ENCODE data around the gene ACADS.

ACADS gene

DNA sequence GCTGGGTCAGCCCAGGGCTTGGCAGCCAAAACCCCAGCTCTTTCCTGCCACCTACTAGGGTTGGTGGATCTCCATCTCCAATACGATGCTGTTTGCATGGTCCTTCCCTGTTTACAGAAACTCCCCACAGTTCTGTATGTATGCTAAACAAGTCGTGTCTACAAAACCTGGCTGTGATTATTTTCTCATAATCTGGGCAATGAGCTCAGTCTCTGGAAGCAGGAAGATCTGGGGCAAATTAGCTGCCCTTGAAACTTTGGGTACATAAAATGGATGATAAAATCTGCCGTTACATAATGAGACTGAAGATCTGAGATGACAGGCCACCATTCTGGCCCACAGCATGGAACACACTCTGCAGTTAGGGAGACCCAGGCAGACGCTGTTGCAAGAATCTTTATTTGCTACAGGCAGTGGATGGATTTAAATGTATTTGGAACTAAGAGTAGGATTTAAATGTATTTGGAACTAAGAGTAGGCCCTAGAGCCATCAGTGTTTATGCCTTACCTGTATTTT is 31.7 kb downstream of the ACADS start:
- DNase-seq (ENCODE audit: low read depth, low spot score), result no peak

DNA sequence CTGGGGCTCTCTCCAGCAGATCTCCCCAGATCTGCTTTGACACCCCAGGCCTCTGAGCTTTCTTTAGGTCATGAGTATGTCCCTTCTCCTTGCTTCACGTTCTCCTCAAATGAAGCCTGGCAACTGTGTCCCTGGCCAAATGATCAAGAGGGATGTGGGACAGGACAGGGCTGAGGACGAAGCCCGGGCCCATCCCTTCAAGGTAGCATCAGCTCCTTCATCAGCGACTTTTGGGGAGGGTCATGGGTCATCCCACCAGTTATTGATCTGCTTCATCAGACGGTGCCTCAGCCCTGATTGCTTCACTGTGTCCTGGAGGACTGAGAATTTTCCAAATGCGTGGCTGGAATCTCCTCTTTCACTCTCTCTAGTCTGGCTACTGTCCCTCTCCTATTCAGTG is 32.3 kb downstream of the ACADS start:
- DNase-seq (ENCODE audit: low read depth, low spot score), result no peak

DNA sequence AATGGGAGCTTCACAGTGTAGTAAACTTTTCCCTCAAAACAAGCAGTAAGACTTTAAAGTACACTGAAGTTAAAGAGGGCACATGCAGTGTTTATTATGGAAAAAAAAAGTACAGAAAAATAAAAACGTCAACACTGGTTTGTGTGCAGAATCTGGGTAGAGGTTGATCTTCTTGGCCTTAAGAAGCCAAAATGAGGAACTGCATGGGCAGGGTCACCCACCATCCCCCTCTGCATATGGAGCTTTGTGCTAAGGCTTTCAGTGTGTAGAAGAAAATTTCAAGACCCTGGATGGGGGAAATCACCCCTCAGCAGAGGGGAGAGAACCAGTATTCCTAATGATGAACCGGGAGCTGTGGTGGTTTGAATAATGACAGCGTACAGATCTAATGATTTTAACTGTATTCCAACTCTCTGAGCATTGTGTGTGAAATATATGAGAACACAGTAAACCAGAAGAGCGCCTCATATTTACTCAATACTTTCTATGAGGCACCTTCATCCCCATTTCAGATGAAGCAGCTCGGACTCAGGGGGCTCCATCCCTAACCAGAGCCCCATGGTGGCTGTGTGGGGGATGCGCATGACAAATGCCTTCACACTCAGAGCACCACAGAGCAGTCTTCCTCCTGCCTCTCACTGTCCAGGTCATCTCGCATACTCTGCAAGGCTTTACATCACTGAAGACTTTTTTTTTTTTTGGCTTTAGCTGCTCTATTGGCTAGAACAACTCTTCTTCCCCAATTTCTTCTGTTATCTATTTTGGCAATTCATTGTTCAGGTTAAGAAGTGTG is 33.4 kb downstream of the ACADS start:
- no peak for DNase-seq (ENCODE audit: low read depth, low spot score)

DNA sequence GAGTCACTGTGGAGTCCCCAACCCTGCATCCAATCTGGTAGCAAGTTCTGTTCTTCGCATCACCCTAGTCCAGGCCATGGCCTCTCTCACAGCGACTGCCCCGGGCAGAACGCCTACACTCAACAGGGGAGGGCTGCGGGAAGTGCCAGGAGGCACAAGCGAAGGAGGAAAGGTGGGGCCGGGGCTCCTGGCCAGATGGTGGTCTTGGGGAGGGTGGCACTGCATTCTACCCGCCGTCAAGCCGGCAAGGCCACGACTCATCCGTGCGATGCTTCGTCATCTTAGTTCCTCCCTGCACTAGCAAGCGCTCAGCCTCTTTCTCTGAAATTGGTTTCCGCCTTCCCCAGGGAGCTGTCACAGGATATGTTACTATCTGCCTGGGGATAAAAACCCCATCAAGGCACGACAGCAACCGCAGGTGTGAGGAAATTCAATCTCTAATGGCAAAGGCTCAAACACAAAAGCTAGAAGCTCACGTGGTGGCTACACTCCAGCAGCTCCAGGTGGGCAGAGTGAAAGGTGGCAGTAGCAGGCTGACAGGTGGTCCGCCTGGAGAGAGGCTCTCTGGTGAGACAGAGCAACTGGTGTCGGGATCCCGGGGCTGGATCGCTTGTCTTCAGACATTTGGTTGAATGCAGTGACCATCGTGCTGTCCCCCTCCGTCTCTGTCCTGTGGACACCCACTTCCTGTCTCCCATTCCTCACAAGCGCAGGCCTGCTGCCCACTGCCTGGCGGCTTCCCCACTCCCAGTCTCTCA is 34.1 kb downstream of the ACADS start:
- no peak for DNase-seq (ENCODE audit: low read depth, low spot score)

DNA sequence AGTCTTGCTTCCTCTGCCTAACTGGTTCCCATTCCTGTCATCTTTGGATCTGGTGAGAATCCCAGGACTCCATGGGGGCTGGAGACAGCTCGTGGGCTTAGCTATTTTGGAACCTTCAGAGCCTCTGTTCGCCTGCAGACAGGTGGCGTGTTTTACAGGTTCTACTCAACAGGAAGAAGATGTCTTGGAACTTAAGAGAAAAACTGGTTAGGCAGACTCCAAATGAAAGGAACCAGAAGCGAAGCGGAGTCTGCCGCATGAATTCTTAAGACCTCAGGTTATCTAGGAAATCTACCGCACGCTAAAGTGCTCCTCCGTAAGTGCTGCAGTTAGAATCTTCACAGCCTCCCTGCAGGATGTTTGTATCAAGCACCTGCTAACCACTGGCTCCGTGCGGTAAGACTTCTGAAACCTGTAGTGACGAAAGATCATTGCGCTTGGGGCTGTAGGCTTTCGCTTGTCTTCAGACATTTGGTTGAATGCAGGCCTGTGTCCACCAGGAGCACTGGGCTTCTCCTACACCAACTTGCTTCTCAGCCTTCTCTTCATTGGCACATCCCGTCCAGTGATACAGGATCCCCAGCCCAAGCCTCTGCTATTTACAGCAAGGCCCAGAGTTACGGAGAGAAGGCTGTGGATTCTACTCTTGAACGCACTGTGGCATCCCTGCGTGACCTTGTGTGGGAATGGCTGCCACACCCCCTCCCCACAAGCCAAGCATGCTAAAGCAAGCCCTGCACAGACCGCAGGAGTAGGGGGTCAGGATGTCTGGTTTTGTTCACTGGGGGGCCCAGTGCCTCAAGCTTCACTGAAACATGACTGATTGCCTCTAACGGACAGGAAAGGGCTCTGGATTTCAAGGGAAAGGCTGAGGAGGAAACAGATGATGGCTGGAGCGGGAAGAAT is 35.0 kb downstream of the ACADS start:
- peak; percentile 65 for DNase-seq (ENCODE audit: low read depth, low spot score)

DNA sequence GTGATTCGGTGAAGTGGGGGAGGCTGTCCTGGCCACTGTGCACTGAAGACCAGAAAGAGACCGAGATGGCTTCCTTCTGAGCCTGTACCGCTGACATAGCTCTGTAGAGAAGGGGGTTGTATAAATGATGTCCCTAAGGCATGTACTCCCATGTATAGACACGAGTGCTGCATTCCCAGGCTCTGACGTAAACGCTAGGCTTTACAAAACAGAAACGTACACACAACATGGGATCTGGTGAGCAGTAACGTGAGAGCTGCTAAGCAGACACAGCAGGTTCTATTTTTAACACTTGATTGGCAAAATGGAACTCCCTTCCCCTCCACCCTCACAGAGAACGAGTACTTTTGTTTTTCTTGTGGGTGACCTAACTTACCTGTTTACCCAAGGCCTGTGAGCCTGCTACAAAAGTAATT is 35.9 kb downstream of the ACADS start:
- peak; percentile 52 for DNase-seq (ENCODE audit: low read depth, low spot score)

DNA sequence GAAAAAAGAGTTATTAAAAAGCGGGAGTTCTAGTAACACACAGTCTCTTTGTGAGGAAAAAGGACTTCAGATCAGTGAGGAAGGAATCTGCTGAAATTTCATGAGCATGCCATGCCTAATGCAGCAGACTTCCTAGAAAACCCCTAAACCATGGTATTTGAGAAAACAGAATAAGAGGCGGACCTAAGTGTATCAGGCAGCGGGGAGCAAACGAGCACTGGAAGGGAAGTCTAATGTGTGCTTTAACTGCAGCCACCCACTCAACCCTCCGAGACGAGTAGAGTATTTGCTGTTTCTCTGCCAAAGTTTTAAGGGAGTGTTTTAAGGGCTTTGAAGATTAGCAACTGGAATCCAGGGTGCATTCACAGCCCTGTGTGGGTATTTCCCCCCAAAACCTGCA is 36.5 kb downstream of the ACADS start:
- no peak for DNase-seq (ENCODE audit: low read depth, low spot score)

DNA sequence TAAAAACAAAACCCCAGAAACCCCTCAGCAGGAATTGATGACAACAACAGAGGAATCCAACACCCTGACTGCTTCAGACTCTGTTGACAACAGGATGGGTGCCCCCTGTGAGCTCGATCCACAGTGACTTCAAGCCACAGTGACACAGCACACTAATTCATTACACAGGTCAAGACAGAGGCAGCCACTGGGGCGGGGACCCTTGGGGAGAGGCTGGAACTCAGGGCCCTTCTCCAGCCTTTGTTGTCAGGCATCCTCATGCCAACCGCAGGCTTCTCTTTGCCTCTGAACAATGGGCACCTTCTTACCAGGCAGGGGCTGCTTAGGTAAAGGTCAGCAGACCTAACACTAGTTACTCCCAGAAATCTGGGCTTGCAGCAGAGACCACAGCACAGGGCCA is 37.6 kb downstream of the ACADS start:
- DNase-seq (ENCODE audit: low read depth, low spot score), result no peak

DNA sequence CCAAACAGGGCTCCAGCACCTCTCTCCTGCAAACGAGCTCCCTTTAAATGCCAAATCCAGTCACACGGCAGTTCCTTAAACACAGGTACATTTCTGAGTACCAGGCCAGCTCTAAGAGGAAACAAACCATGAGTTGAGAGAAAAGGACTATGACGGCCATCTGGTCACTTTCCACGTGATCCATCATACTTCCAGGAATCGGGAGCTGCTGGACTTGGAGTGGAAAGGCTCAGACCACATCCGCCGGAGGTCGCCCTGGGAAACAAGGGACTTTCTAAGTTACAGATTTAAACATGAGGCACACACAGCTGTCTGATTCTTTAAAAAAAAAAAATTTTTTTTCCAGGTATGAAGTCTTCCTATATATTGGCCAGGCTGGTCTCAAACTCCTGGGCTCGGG is 39.2 kb downstream of the ACADS start:
- DNase-seq (ENCODE audit: low read depth, low spot score), result no peak

DNA sequence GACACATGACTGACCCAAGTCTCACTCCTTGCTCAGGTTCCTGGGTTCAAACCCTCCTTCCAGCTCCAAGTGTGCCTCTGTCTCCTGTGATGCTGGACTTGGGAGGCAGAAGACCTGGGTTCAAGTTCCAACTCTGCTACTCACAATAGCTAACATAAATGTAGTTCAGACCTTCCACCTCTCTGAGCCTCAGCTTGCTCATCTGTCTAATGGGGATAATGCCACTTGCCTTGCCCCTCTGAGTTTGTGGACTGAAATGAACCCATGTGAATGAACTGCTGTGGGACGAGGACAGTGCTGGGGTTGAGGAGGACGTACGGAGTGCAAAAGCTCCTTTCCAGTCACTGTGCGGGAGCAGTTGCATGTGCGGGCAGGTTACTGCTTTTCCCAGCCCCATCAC is 40.9 kb downstream of the ACADS start:
- DNase-seq (ENCODE audit: low read depth, low spot score), result no peak

DNA sequence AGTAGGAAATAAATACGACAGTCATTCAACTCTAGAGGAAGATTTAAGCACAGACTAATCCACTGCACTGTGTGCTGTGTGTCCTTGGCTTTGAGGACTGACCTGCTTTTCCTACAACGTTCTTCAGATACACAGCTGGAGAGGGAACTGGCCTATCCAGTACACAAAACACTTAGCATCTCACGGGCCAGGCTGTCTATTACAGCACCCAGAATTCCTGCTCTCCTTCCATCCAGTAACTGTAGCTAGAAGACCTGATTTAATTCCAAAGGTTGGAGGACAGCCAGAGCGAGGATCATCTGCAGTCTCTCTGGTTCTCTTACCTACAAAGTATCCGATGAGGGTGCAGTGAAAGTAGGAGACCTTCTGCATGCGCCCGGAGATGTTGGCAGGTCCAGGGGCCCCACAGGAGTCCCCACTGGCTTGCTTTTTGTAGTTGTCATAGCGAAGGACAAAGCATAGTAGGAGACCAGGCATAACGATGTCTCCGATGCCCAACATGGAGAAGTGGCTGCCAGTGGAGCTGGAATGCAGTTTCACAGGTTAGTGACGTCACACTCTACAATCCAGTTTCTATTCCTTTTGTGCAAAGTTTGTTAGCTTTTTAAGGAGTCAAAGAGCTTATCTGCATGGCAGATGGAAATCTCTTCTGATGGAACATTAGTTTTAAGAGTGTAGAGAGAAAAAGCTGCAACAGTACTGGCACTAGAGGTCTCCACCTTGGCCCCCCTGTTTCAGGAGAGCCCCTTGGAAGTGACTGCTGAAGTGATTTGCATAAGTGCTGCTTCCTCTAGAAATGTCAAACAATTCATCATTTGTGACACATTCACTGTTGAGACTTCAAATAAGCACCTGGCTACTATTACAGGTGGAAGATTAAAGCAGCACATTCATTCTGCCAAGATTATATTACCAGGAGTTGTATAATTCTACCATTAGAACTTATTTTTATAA is 41.7 kb downstream of the ACADS start:
- DNase-seq (ENCODE audit: low read depth, low spot score), result no peak

DNA sequence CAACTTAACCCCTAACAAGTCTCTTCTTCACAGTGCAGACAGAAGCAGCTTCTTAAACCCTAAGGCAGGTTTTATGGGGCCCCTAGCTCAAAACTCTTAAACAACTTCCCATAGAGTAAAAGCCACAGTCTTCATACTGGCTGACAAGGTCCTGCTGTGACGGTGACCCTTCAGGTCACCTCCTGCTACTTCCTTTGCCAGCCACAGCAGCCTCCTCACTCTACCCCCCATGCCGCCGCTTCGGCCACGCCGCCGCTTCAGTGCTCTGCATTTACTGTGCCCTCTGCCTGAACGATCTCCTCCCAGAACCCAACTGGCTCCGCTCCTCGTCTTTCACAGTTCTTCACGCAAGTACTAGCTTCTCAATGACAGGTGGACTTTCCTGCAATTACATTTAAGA is 45.5 kb downstream of the ACADS start:
- DNase-seq (ENCODE audit: low read depth, low spot score), result peak; percentile 39

DNA sequence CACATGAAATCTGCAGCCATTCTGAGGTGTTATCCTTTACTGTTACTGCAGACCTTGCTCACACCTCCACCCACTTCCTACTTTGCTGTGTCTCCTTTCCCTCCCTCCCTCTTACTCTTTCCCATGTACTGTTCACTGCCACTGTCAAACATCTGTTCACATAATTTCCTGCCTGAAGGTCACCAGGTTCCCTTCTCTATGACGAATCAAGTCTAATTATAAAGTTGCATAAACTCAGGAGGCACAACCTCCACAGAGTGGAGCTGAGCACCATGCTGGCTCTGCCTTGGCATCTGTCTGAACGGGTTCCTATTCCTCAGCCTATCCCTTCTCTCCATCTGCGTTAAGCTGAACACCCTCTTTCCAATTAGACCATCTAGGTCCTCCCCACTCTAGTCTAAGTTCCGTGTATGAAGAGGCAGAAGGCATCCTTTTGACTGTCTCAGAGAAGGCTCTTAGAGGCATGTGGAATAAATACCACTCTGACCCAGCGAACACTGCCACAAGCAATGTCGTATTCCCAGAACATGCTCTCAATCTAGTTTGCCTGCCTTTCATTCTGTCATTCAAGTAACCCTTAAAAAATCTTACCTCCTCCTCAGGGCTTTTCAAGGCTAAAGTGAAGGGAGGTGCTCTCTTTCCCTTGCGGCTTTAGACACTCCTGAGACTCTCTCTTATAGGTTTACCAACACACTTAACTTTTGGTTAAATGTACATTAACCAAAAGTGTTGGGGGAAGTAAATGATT is 48.7 kb downstream of the ACADS start:
- no peak for DNase-seq (ENCODE audit: low read depth, low spot score)

DNA sequence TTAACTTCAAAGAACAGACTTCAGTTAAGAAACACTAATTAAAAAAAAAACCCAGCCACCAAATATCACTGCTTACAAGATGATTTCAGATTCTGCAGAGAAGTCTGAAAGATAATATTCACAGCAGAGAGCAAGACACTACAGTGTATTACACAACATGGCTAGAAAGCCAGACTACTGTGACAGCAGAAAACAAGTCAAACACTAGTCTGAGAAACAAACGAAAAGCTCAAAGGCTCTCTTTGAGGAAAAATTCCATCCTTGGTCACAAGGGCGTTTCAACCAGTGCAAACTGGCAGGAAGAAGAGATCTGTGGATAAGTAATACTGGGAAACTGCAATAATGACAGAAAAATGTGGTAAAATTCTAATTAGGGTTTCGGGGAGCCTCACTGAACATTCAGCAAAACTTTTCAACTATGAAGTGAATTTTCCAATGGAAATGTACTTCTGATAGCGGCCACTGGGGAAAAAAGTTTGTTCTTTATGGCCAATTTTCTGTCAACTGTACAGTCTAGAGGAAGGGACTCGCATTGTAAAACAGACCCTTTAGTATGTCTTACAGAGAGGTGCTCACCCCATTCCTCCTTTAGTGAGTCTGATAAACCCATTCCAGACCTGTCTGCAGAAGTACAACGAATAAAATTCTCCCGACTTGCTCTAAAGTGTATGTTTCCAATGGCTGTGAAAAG is 50.4 kb downstream of the ACADS start:
- DNase-seq (ENCODE audit: low read depth, low spot score), result no peak

DNA sequence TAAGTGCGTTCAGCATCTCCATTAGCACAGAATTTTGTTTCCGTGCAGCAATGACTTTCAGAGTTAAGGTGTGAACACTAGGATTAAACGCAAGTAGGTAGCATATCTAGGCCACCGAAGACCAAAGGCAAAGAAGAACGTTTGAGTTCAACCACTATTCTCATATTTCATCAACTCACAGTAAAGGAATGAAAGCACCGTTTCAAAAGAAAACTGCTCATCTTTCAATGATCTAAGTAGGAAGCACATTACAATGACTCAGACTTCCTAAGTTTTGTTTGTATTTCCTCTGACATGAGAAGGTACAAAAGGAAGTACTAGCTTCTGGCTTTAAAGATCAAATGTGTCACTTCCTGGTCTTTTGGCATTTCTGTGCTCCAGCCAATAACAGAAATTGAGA is 57.6 kb downstream of the ACADS start:
- no peak for DNase-seq (ENCODE audit: low read depth, low spot score)

DNA sequence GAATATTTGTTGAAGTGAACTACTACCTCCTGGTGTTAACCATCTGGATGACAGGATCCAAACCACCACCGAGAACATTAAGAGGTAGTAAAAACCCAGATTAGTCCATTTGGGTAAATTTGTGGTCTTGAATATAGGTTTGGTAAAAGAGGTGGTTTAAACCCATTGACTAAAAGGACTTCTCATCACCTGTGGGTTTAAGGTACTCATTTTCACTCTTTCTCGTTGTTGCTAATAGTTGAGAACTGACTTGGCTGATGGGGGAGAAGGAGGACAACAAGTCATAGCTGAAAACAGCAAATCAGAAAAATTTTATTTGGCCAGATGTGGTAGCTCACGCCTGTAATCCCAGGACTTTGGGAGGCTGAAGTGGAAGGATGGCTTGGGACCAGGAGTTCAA is 59.2 kb downstream of the ACADS start:
- DNase-seq (ENCODE audit: low read depth, low spot score), result no peak

DNA sequence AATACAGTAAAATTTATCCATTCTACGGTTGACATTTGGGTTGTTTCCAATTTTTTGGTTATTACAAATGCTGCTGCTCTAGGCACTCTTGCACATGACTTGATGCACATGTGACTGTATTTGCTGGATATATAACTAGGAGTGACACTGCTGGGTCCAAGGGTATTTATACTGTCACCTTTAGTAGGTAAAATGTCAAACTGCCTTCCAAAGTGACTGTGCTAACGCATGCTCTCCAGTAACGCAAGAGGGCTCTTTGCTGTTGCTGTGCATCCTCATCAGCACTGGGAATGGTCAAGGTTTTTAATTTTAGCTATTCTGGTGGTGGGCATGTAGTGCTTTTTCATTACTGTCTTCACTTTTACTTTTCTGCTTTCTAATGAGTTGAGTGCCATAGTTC is 62.3 kb downstream of the ACADS start:
- DNase-seq (ENCODE audit: low read depth, low spot score), result no peak

Measured in ELF-1 (cell line).